Hematopoietic multipotent progenitor cell treated with erythropoietin and hydrocortisone succinate and interleukin-3 and kit ligand, for 15 days (in vitro differentiated cells): ENCODE results near the gene PARP8.
"Not testable (repeated sequence)": the region's sequence is repeated elsewhere in the genome, so short reads cannot be mapped to it uniquely, and the experiment has no call there.

Source experiments
- DNase-seq: peaks from one replicate; pipeline ENCODE4 v3.0.0-alpha.2; 2015; ENCODE audit warnings: low spot score

The PARP8 gene, protein sequence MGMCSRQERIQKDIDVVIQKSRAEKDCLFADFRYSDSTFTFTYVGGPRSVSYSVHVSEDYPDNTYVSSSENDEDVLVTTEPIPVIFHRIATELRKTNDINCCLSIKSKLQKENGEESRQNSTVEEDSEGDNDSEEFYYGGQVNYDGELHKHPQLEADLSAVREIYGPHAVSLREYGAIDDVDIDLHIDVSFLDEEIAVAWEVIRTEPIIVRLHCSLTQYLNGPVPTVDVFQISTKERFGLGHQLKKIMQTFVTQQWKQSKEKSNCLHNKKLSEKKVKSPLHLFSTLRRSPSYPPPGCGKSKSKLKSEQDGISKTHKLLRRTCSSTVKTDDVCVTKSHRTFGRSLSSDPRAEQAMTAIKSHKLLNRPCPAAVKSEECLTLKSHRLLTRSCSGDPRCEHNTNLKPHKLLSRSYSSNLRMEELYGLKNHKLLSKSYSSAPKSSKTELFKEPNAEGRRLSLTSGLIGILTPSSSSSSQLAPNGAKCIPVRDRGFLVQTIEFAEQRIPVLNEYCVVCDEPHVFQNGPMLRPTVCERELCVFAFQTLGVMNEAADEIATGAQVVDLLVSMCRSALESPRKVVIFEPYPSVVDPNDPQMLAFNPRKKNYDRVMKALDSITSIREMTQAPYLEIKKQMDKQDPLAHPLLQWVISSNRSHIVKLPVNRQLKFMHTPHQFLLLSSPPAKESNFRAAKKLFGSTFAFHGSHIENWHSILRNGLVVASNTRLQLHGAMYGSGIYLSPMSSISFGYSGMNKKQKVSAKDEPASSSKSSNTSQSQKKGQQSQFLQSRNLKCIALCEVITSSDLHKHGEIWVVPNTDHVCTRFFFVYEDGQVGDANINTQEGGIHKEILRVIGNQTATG

GRCh38 chr5:50666261-50667022, at the start of gene PARP8:
TSS of gene PARP8 (plus strand) at chr5:50666637. CDS start at chr5:50667096, 459 bp downstream.
- DNase-seq = no peak

DNA sequence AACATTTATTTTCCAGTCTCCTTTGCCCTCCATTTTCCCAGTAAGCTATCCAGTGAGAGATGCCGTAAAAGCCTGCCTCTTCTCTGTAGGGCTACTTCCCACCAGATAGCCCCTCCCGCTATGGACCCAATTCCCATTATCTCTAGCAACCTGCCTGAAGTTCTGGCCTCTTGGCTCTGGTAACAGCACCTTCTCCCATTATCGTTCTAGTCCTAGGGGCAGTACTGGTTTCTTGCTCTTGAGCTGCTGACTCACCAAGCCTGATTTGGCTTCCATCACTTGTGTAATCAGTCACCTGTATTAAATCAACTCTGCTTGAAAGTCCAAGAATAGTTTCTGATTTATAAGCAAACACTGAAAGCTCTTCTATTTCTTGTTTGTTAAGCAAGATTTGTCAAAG, 42.8 kb upstream of the PARP8 start:
- DNase-seq = no peak

GRCh38 chr5:50634866-50635265, 31.6 kb upstream of the PARP8 start:
- not testable (repeated sequence) for DNase-seq

- DNase-seq = not testable (repeated sequence)
Measured at GRCh38 chr5:50637576-50637975, 28.9 kb upstream of the PARP8 start.

- DNase-seq = no peak
Measured at GRCh38 chr5:50646591-50646990, 19.8 kb upstream of the PARP8 start.

GRCh38 chr5:50647726-50648125, 18.7 kb upstream of the PARP8 start:
- DNase-seq = no peak

DNA sequence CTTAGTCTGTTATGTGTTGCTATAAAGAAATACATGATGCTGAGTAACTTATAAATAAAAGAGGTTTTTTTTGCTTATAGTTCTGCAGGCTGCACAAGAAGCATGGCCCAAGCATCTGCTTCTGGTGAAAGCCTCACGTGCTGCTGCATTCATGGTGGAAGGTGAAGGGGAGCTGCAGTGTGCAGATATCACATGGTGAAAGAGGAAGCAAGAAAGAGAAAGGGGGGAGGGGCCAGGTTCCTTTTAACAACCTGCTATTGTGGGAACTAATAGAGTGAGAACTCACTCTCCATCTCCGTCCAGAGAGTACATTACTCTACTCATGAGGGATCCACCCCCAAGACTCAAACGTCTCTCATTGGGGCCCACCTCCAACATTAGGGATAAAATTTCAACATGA, 12.5 kb upstream of the PARP8 start:
- no peak for DNase-seq

GRCh38 chr5:50655067-50655809, 11.2 kb upstream of the PARP8 start:
- no peak for DNase-seq

DNA sequence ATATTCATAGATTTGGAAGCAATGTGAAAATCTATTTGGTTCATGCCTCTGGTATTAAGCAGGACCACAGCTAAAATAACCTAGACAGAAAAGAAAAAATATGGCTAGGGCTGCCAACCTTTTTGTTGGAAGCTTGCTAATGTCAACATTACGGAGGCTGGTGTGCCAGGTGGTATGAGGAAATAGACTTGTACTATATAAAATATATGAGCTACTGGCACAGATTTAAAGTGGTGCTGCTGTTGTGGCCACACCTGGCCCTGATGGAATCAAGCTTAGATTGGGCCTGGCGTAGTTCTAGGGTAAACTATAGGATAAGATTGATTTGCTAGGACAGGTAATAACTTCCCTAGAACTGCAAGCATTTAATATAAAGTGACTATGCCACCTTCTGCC, 10.6 kb upstream of the PARP8 start:
- no peak for DNase-seq

DNA sequence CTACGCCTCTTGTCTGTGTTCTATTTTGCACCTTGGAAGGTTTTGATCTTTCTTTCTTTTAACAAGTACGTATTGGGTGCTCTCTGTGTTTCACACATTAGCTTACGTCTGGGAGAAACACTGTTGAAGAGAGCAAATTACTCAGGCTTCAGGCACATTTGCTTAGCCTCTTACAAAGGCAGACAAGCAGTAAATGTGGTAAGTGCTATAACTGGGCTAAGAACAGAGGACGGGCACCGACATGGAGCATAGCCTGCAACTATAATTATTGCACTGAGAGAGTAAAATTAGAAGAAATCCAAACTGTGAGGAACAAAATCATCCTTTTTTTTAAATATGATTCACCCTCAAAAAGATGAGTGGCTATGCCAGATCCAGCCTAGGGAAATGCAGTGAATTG, 9.4 kb upstream of the PARP8 start:
- DNase-seq = no peak

DNA sequence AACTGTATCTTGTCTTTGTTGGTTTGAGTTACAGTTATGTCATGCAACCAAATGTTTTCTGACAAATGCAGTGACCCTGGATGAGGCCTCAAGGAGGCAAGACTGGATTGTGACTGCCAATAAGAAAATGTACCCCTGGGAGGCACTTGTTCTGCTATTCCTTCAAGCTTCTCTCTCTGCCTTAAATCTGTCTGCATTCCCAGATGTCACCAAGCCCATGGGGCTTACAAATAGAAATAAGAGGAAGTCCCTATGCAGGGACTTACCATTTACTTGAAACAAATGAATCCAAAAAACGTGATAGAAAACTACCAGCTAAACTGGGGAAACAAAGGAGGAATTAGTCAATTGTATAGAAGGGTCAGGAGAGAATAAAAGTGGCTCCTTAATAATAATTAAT, 8.2 kb upstream of the PARP8 start:
- no peak for DNase-seq

DNA sequence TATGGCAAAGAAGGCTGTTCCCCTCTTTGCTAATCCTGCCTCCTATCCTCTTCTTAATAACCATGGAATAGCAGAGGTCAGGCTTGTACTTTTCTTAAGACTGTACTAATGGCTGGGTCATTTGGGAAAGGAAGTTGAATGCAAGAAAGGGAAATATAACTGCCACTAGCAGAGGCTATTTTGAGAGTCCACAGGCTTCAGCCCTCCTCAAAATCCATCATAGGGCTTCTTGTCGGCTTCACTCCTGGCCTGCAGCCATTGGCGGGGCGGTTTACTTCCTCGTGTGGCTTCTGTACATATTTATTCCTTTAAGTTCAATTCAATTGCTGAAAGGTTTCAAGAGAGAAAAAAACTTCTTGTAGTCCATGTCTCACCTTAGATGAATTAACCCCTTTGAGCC, 2.8 kb upstream of the PARP8 start:
- DNase-seq = no peak

DNA sequence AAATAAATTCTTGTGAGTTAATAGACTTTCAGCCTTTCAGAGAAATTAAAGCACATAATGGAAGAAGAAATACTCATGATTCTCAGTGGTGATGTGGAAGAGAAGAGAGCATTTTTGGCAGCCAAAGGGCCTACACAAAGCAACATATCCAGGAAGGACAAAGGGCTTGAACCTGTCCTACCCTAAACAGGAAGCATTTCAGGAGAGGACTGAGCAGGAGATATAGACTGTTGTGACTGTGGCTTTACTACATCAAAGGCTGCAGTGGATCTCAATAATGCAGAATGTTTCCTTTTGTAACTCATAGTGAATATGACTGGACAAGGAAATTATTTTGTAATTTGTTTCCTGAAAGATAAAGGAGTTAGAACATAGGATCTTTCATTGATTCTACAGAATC, 1.3 kb upstream of the PARP8 start:
- no peak for DNase-seq

GRCh38 chr5:50665761-50666202, 655 bp upstream of the PARP8 start:
- DNase-seq = not testable (repeated sequence)

DNA sequence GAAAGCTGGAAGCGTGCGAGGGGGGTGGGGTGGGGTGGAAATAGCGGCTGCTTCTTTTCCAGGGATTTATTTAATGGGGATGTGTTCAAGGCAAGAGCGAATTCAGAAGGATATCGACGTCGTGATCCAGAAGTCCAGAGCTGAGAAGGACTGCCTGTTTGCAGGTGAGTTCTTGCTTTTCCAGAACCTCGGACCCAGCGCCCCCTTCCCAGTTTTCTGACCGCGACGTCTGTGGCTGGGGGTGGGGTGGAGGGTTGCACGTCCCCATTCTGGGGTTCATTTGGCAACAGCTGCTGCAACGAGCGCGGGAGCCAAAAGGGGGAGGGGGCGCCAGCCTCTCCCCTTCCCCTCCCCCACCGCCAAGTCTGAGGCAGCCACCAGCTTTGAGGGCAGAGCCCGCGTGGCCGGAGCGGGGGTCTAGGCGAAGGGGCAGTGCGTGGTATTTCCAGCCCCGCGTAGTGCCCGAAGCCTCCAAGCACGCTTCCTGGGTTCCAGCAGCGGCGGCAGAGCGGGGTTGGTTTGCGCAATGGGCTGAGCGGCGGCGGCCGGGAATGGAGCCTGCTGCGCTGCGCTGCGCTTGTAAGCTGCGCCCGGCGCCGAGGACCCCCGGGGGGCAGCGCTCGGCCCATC, 701 bp downstream of the PARP8 start:
- DNase-seq = no peak

- no peak for DNase-seq
Measured at GRCh38 chr5:50667653-50668595, 1.5 kb downstream of the PARP8 start.

DNA sequence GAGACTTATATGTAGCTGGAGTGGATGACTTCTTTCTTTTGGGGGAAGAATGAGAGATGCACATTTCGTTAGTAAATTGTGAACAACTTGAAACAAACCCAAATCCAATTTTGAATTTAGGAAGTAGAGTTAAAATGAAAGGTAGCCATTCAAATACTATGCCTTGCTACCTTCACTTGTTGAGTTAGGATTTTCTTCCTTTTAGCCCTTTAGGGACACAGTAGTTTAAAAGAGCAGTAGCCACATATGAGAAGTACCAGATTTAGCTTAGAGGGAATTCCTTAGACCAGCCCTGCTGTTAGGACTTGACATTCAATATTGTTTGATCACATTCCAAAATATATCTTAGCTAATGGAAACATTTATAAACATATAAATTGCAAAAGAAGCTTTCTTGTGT, 2.2 kb downstream of the PARP8 start:
- DNase-seq = not testable (repeated sequence)

GRCh38 chr5:50672663-50673062, 6.2 kb downstream of the PARP8 start:
- no peak for DNase-seq

DNA sequence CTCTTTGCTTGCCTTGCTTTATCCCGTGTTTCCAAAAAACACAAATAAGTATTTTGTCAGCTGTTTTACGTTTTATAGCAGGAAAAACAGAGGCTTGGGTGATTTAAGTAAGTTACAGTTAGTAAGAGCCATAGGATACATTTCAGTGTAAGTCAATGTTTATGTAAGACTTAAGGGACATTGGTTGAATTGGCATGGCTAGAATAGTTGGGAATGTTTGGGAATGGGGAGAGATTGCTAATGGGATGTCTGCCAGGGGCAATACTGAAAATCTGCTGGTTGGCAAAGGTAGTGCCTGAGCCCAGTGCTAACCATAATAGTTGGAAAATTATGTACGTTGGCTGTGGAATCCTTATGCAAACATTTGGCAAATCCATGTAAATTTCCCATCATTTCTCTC, 7.0 kb downstream of the PARP8 start:
- DNase-seq = not testable (repeated sequence)

- no peak for DNase-seq
Measured at GRCh38 chr5:50675385-50675784, 8.9 kb downstream of the PARP8 start.
